ENCODE results near the gene PUS7L. TPM values are rescaled to one million over a fixed set of nuclear protein-coding genes. Genes with fewer than 3 reads are reported as not detected.

Gene PUS7L
- total RNA-seq, 1 donor from 2014 or later = 14.4 TPM

DNA sequence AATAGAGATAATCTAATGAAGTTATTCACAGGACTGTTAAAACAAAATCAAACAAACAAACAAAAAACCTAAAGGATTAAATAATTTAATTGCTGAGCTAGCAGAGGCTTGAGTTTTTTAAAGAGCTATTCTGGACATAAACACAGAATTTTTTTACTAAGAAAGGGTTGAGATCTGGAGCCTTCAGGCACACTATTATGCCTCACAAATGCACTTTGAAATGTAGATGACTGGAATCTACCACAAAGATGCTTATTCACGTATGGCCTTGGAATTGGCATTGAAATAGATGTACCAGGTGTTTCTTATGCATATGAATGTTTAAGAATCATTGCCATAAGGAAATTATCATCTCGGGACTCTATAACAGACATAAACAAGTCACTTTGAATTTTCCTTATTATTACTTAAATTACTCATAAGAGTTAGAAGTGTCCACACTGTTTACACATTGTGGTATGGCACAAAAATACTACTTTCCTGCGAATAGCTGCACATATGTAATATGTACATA, 21.6 kb downstream of the PUS7L start:
- TF ChIP-seq, protein P1, sequence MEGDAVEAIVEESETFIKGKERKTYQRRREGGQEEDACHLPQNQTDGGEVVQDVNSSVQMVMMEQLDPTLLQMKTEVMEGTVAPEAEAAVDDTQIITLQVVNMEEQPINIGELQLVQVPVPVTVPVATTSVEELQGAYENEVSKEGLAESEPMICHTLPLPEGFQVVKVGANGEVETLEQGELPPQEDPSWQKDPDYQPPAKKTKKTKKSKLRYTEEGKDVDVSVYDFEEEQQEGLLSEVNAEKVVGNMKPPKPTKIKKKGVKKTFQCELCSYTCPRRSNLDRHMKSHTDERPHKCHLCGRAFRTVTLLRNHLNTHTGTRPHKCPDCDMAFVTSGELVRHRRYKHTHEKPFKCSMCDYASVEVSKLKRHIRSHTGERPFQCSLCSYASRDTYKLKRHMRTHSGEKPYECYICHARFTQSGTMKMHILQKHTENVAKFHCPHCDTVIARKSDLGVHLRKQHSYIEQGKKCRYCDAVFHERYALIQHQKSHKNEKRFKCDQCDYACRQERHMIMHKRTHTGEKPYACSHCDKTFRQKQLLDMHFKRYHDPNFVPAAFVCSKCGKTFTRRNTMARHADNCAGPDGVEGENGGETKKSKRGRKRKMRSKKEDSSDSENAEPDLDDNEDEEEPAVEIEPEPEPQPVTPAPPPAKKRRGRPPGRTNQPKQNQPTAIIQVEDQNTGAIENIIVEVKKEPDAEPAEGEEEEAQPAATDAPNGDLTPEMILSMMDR (IDR thresholded peaks at IDR 0.05; ENCODE audit: unreplicated experiment) = no peak
- H3K27ac Mint-ChIP-seq = no peak overlapping the region
- H3K4me1 Mint-ChIP-seq (ENCODE audit: low read depth) = no peaks in the 10 kb centered on the region
- no peaks in the 10 kb centered on the region for H3K27me3 Mint-ChIP-seq
- no peaks in the 10 kb centered on the region for H3K36me3 Mint-ChIP-seq (ENCODE audit: insufficient read depth)
- H3K9me3 Mint-ChIP-seq (ENCODE audit: low read depth) = no peaks in the 10 kb centered on the region
- H3K4me3 Mint-ChIP-seq (ENCODE audit: low read depth) = no peak overlapping the region
- DNase-seq (ENCODE audit: low spot score, unreplicated experiment) = no peak

DNA sequence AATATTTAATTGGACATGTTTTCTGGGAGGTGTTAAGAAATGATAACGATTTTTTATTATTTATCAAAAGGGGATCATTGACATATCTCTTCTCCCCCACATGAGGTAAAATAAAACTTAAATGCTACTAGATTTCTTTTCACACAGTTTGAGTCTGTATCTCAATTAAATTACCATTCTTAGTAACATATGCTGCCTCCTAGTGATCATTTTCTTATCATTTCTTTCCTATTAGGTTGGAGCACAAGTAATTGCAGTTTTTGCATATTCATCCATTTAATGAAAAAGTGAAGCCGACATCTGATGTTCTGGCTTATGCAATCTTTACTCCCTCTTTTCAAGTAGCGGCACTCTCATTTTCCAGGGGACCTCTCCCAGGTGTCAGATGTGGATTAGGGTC, 24.9 kb downstream of the PUS7L start:
- Mint-ChIP-seq H3K9me3 (ENCODE audit: low read depth) (no peaks in the 10 kb centered on the region), H3K4me1 (ENCODE audit: low read depth) (no peaks in the 10 kb centered on the region), H3K27me3 (no peaks in the 10 kb centered on the region), H3K4me3 (ENCODE audit: low read depth) (no peak overlapping the region), H3K36me3 (ENCODE audit: insufficient read depth) (no peaks in the 10 kb centered on the region), H3K27ac (no peak overlapping the region)
- no peak for DNase-seq (ENCODE audit: low spot score, unreplicated experiment)
- TF ChIP-seq, protein P1 (IDR thresholded peaks at IDR 0.05; ENCODE audit: unreplicated experiment) = no peak

DNA sequence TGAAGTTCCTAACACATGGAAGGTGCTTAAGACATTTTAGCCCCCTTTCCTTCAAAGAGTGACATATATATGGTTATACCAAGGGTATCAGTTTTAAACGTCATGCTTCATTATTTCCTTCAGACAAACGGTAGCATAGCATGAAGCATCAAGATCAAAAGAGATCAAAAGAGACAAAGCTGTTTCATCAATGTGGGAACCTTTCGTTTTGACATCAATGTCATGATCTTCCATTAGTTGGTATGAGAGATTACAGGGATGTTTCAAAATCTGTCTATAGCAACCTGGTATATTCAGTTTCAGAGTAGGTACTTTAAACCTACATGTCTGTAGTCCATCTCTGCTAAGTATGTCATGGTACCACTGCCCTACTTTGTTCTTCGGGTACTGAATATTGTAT, 28.3 kb downstream of the PUS7L start:
- Mint-ChIP-seq H3K27ac (no peak overlapping the region), H3K4me3 (ENCODE audit: low read depth) (no peak overlapping the region), H3K27me3 (no peaks in the 10 kb centered on the region), H3K36me3 (ENCODE audit: insufficient read depth) (peaks cover 4% of the 10 kb centered on the region), H3K9me3 (ENCODE audit: low read depth) (peaks cover 9% of the 10 kb centered on the region), H3K4me1 (ENCODE audit: low read depth) (no peaks in the 10 kb centered on the region)
- TF ChIP-seq, protein P1 (IDR thresholded peaks at IDR 0.05; ENCODE audit: unreplicated experiment) = no peak
- DNase-seq (ENCODE audit: low spot score, unreplicated experiment) = no peak

DNA sequence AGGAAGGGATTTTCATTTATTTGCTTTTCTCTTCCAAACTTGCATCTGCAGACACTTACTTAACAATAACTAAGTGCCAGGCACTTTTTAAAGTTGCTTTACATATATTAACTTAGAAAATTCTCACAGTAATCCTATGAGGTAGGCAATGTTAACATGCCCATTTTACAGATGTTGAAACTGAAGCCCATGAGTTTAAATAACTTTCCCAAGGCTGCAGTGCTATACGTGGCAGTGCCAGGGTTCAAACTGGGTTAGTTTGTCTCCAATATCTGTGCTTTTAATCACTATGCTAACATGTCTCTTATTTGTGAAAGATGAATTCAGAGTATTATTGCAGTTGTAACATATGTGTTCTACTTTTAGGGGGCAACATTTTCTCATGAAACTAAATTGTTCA, 29.9 kb downstream of the PUS7L start:
- no peak overlapping the region for H3K4me3 Mint-ChIP-seq (ENCODE audit: low read depth)
- H3K27ac Mint-ChIP-seq = no peak overlapping the region
- H3K4me1 Mint-ChIP-seq (ENCODE audit: low read depth) = no peaks in the 10 kb centered on the region
- peaks cover 9% of the 10 kb centered on the region for H3K9me3 Mint-ChIP-seq (ENCODE audit: low read depth)
- TF ChIP-seq, protein P1 (IDR thresholded peaks at IDR 0.05; ENCODE audit: unreplicated experiment) = no peak
- no peaks in the 10 kb centered on the region for H3K27me3 Mint-ChIP-seq
- H3K36me3 Mint-ChIP-seq (ENCODE audit: insufficient read depth) = peaks cover 4% of the 10 kb centered on the region
- no peak for DNase-seq (ENCODE audit: low spot score, unreplicated experiment)

DNA sequence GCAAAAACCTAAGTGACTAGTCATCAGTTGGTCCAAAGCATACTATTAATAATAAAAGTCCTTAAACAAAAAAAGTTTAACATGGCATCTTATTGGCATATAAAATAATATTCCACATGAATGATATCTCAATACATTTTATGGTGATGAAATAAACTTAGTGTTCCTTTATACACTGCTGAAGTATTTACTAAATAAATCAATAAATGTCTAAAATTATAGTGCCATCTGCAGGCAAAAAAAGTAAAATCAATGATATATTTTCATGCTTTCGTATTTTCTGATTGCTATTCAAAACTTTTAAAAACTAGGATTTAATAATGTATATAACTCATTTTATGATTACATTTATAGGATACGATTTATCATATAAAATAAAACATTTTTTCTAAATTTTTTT, 30.5 kb downstream of the PUS7L start:
- Mint-ChIP-seq H3K36me3 (ENCODE audit: insufficient read depth) (peaks cover 4% of the 10 kb centered on the region), H3K4me3 (ENCODE audit: low read depth) (no peak overlapping the region), H3K27ac (no peak overlapping the region), H3K4me1 (ENCODE audit: low read depth) (peaks cover under 1% of the 10 kb centered on the region), H3K9me3 (ENCODE audit: low read depth) (peaks cover 9% of the 10 kb centered on the region), H3K27me3 (no peaks in the 10 kb centered on the region)
- TF ChIP-seq, protein P1 (IDR thresholded peaks at IDR 0.05; ENCODE audit: unreplicated experiment) = peak; percentile 54
- no peak for DNase-seq (ENCODE audit: low spot score, unreplicated experiment)
